HG03575 (cell line): ENCODE measurements around the gene CACNA1C.

Source experiments
- ATAC-seq: cut with Tn5 transposase; IDR thresholded peaks from one replicate; pipeline ENCODE4 v1.9.1; 2021; ENCODE audit not compliant: unreplicated experiment, insufficient number of reproducible peaks, low FRiP score; ENCODE audit errors: extremely low read depth

CACNA1C gene

DNA sequence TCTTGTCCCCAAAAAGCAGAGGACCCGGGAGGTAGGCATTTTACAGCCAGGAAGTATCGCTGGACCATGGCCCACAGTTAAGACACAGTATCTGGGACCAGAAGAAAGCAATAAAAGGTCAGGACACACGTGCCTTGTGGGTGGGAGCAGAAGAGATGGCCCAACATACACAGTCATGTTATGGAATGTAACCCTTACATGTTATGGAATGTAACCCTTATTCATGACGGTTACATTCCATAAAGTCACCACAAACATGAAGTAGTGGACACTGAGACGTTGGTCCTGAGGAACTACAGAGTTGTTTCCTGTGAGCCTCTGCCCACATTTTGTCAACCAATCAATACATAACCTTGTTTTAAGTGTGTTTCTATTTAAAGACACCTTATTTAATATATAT is 456.4 kb downstream of the CACNA1C start:
- no peak for ATAC-seq

GRCh38 chr12:2510045-2510444 is 457.3 kb downstream of the CACNA1C start:
- ATAC-seq: no peak

GRCh38 chr12:2513141-2514037 is 460.6 kb downstream of the CACNA1C start:
- ATAC-seq: no peak

DNA sequence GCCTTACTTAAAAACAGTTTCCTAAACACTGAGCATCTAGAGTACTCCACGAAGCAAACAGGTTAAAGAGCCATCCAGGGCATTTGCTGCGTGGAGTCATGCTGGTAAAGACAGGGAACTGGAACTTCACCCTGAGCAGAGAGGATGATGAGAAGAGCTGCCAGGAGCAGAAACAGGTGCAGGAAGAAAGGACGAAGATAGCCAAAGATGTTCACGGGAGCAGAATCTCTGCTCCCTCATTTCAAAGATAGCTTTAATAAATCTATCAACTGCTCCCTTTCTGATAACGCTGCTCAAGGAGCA is 461.2 kb downstream of the CACNA1C start:
- no peak for ATAC-seq

GRCh38 chr12:2520722-2521246 is 468.0 kb downstream of the CACNA1C start:
- no peak for ATAC-seq

GRCh38 chr12:2523317-2523716 is 470.5 kb downstream of the CACNA1C start:
- ATAC-seq: no peak

- no peak for ATAC-seq
Measured at GRCh38 chr12:2523844-2524243, 471.1 kb downstream of the CACNA1C start.

DNA sequence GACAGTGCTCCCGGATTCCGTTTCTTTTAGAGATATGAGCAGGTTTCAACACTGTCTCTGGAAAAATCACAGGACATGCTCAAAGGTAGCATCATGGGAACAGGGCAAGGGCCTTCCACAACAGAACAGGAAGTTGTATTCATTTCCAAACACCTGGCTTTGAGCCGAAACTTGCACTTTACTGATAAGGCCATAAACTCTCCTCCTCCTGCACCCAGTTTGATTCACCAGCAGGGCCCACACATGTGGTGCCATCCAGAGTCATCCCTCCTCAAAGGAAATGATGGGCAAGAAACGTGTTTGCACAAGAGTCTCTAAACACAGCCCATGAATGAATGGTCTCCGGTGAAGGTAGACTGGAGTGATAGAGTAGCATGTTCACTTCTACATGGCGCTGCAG is 473.6 kb downstream of the CACNA1C start:
- ATAC-seq: no peak

- no peak for ATAC-seq
Measured at GRCh38 chr12:2528001-2528400, 475.2 kb downstream of the CACNA1C start.

GRCh38 chr12:2529807-2530206 is 477.0 kb downstream of the CACNA1C start:
- ATAC-seq: no peak

GRCh38 chr12:2531371-2531770 is 478.6 kb downstream of the CACNA1C start:
- ATAC-seq: no peak

DNA sequence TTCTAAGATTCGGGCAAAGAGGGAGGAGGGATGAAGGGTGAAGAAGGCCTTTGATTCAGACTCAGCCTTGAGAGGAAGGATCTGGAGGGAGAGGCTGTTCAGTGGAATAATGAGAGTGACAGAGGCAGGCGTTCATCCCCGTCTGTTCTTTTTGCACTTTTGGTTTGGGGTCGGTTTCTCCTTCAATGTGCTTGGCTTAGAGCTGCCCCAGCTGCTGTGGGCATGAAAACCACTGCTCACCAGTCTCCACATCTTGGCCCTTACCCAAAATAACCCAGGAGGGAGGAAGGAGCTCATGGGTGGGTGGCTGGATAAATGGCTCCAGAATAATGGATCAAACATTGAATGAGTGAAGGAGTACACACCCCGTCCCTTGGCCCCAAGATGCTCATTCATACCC is 480.2 kb downstream of the CACNA1C start:
- ATAC-seq: no peak

- ATAC-seq: no peak
Measured at GRCh38 chr12:2535583-2536204, 482.9 kb downstream of the CACNA1C start.

DNA sequence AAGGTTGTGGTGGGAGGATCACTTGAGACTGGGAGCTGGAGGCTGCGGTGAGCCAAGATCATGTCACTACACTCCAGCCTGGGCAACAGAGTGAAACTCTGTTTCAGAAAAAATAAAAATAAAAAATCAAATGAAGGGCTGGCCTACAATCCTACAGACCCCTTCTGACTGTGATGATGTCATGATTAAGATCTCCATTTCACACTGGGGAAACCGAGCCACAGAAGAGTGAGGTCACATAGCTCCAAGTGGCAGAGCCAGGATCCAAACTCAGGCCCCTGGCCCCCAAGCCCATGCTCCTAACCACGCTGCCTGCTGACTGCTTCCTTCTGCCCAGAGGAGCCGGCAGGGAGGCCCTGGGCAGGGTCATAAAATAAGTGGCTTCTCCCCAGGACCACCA is 483.9 kb downstream of the CACNA1C start:
- no peak for ATAC-seq

- ATAC-seq: no peak
Measured at GRCh38 chr12:2537868-2538541, 485.2 kb downstream of the CACNA1C start.

DNA sequence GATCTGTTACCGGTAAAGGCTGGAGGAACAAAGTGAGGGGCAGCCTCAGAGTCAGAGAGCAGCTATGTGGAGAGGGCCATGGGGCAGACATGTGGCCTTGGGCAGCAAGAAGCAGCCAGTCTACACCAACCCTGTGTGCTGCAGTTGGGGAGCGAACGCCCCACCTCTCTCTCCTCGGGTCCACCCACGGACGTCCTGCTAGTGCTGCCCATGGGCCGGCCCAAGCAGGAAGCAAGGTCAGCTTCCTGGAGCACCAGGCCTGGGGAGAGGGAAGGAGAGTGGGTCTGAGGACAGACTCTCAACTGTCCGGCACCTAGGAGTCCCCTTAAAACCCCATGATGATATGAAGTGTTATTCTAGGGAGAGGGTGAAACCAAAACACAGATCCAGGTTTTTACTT is 487.2 kb downstream of the CACNA1C start:
- ATAC-seq: no peak

DNA sequence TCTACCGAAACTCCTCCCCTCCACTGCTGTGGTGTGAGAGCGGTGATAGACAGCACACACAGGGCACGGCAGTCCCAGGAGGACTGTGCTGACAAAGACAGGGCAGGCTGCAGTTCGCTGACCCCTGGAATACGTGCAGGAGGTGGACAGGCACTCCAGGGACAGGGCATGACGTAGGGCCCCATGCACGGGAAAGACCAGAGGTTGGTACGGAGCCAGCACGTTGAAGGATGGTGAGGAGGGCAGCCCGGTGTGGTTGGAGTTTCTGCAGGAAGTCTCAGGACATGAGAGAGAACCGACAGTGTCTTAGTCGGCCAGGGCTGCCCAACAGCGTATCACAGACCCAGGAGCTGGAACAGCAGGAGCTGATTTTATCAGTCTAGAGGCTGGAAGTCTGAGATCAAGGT is 487.8 kb downstream of the CACNA1C start:
- ATAC-seq: no peak

DNA sequence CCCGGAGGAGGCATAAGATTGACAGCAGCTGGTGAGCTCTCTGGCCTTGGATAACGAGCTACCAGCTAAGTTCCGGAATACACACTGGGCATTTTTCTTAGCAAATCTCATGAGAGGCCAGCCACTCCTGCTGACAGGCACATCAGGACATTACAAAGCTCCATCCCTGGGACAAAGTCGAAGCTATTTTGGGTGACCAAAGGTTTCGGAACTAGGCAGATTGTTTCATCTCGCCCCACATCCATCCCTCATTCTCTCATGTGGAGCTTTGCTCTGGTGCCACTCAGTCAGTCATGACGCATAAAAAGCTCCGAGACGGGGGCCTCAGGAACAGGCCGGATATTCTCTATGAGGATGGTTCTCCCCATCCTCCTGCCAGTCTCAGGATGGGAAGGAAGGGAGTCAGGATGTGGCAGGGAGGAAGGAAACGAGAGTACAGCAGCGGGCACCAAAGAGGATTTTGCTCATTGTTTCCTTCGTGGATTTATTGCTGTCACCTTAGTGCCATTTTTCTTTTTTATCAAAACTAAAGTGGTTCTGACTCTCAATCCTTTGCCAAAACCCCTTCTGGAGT is 488.9 kb downstream of the CACNA1C start:
- no peak for ATAC-seq

- no peak for ATAC-seq
Measured at GRCh38 chr12:2543801-2544200, 491.0 kb downstream of the CACNA1C start.

- no peak for ATAC-seq
Measured at GRCh38 chr12:2544230-2544629, 491.4 kb downstream of the CACNA1C start.
